ENCODE data around the gene C12orf50.
"Not testable (repeated sequence)": the region's sequence is repeated elsewhere in the genome, so short reads cannot be mapped to it uniquely, and the experiment has no call there.

Gene C12orf50

GRCh38 chr12:88029093-88029665, at the start of gene C12orf50:
Gene C12orf50 (minus strand): TSS chr12:88029401. CDS start chr12:88026962, 2,439 bp downstream.
- no peak for DNase-seq

- no peak for DNase-seq
Measured at GRCh38 chr12:88067301-88067700, 38.1 kb upstream of the C12orf50 start.

- DNase-seq = no peak
Measured at GRCh38 chr12:88063375-88063774, 34.2 kb upstream of the C12orf50 start.

- no peak for DNase-seq
Measured at GRCh38 chr12:88062474-88062873, 33.3 kb upstream of the C12orf50 start.

- no peak for DNase-seq
Measured at GRCh38 chr12:88058719-88059077, 29.5 kb upstream of the C12orf50 start.

GRCh38 chr12:88057994-88058718, 29.0 kb upstream of the C12orf50 start:
- no peak for DNase-seq

GRCh38 chr12:88056571-88056970, 27.4 kb upstream of the C12orf50 start:
- no peak for DNase-seq

GRCh38 chr12:88052686-88053085, 23.5 kb upstream of the C12orf50 start:
- peak; percentile 73 for DNase-seq

GRCh38 chr12:88044035-88044434, 14.8 kb upstream of the C12orf50 start:
- DNase-seq = no peak

- no peak for DNase-seq
Measured at GRCh38 chr12:88037770-88038169, 8.6 kb upstream of the C12orf50 start.

- DNase-seq = no peak
Measured at GRCh38 chr12:88036353-88036965, 7.3 kb upstream of the C12orf50 start.

GRCh38 chr12:88035907-88036289, 6.7 kb upstream of the C12orf50 start:
- DNase-seq = no peak

- DNase-seq = peak; percentile 96
Measured at GRCh38 chr12:88035271-88035906, 6.2 kb upstream of the C12orf50 start.

GRCh38 chr12:88031161-88031560, 2.0 kb upstream of the C12orf50 start:
- DNase-seq = not testable (repeated sequence)

GRCh38 chr12:88026196-88026595, 3.0 kb downstream of the C12orf50 start:
- no peak for DNase-seq

GRCh38 chr12:88017964-88018363, 11.2 kb downstream of the C12orf50 start:
- no peak for DNase-seq

GRCh38 chr12:88015825-88016224, 13.4 kb downstream of the C12orf50 start:
- DNase-seq = no peak

- DNase-seq = no peak
Measured at GRCh38 chr12:88011755-88012154, 17.4 kb downstream of the C12orf50 start.

- DNase-seq = no peak
Measured at GRCh38 chr12:88006351-88006750, 22.9 kb downstream of the C12orf50 start.

GRCh38 chr12:88001327-88001726, 27.9 kb downstream of the C12orf50 start:
- no peak for DNase-seq

GRCh38 chr12:87995581-87996178, 33.5 kb downstream of the C12orf50 start:
- DNase-seq = peak; percentile 83

GRCh38 chr12:87991483-87991882, 37.7 kb downstream of the C12orf50 start:
- no peak for DNase-seq

- DNase-seq = no peak
Measured at GRCh38 chr12:87988534-87988933, 40.7 kb downstream of the C12orf50 start.

Measured in NCI-H82 (cell line).